HG02759 (cell line): ENCODE results near the gene IL21R.

ENCODE experiments used
- ATAC-seq: cut with Tn5 transposase; IDR thresholded peaks from one replicate; pipeline ENCODE4 v1.9.1; 2021; ENCODE audit warnings: mild to moderate bottlenecking, moderate library complexity; ENCODE audit not compliant: unreplicated experiment

IL21R gene

GRCh38 chr16:27401768-27402568 lies at the start of gene IL21R:
TSS of gene IL21R (plus strand) at chr16:27402174. CDS start at chr16:27430072, 27,898 bp downstream.
- ATAC-seq, result peak; percentile 64

- ATAC-seq, result no peak
These were observed 48.1 kb upstream of the IL21R start for GRCh38 chr16:27353853-27354252.

- no peak for ATAC-seq
These were observed 46.4 kb upstream of the IL21R start for GRCh38 chr16:27355610-27356009.

GRCh38 chr16:27356794-27357193 lies 45.2 kb upstream of the IL21R start:
- no peak for ATAC-seq

- no peak for ATAC-seq
These were observed 42.9 kb upstream of the IL21R start for GRCh38 chr16:27359051-27359450.

- no peak for ATAC-seq
These were observed 42.4 kb upstream of the IL21R start for GRCh38 chr16:27359615-27360014.

- ATAC-seq, result no peak
These were observed 40.0 kb upstream of the IL21R start for GRCh38 chr16:27361987-27362386.

GRCh38 chr16:27362570-27363245 lies 39.3 kb upstream of the IL21R start:
- ATAC-seq, result no peak

- no peak for ATAC-seq
These were observed 38.7 kb upstream of the IL21R start for GRCh38 chr16:27363246-27363632.

- ATAC-seq, result no peak
These were observed 38.2 kb upstream of the IL21R start for GRCh38 chr16:27363797-27364196.

- no peak for ATAC-seq
These were observed 37.4 kb upstream of the IL21R start for GRCh38 chr16:27364493-27365141.

- no peak for ATAC-seq
These were observed 36.6 kb upstream of the IL21R start for GRCh38 chr16:27365142-27366089.

GRCh38 chr16:27366687-27367460 lies 35.1 kb upstream of the IL21R start:
- peak; percentile 17 for ATAC-seq

- ATAC-seq, result peak; percentile 78
These were observed 34.3 kb upstream of the IL21R start for GRCh38 chr16:27367461-27368357.

GRCh38 chr16:27368358-27368722 lies 33.6 kb upstream of the IL21R start:
- ATAC-seq, result no peak

GRCh38 chr16:27369806-27370205 lies 32.2 kb upstream of the IL21R start:
- ATAC-seq, result no peak

GRCh38 chr16:27370318-27370717 lies 31.7 kb upstream of the IL21R start:
- no peak for ATAC-seq

- no peak for ATAC-seq
These were observed 28.7 kb upstream of the IL21R start for GRCh38 chr16:27373312-27373711.

GRCh38 chr16:27374221-27374803 lies 27.7 kb upstream of the IL21R start:
- ATAC-seq, result peak; percentile 38
